ENCODE results near the gene SLC34A1. TPM values are rescaled to one million over a fixed set of nuclear protein-coding genes. Genes with fewer than 3 reads are reported as not detected.

Gene SLC34A1
- total and polyA plus RNA-seq, 4 donors = 0.23 to 1.0 (median 0.47) TPM

DNA sequence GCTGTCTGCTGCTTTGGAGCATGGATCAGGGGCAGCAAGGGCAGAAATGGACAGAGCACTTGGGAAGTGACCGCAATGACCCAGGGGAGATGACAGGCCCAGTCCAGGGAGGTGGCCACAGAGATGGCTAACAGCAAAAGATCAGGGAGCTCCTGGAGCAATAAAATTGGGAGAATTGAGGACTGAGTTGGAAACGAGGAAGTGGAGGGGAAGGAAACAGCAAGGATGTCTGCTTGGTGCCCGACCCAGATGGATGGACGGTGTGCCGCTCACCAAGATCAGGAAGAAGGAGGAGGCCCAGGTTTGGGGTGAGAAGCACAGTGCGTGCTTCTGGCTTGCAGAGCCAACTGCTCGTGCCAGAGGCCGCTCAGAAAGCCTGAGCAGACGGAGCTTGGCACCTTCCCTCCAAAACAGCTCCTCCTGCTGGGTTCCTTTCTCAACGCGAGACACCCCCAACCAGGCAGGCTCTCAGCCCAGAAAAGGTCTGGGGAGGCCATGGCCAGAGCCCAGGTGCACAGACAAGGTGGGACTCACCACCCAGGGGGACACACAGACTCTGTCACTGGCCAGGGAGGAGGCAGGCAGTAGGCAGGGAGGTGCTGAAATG is 1.7 kb upstream of the SLC34A1 start (continued):
- TF ChIP-seq RXRA (IDR thresholded peaks at IDR 0.05) = peak in 1 of 2 donors; percentile 11
- TF ChIP-seq ZBTB33 (IDR thresholded peaks at IDR 0.05) = no peak
- no peak for TF ChIP-seq JUND (IDR thresholded peaks at IDR 0.05)
- no peak for TF ChIP-seq YY1 (IDR thresholded peaks at IDR 0.05)

DNA sequence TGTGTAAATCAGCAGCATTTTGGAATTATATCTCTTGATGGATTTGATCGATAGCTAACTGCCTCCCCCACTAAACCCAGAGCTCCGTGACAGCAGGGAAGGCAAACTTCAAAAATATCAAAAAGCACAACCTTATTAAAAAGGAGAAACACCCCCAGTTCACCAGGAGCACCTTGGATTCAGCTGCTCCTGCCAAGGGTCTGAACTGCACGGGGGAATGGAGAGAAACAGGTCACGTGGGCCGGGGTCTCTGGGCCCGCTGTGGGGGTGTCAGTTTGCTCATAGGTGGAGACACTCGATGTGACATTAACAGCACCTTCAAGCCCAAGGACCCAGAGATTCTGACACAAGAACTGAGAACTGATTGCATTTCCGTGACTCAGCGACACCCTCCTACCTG is 1.1 kb upstream of the SLC34A1 start:
- Histone ChIP-seq H3K27ac (ENCODE audit: low read depth in 1 of 2, low read length in 2 of 2) (no peak overlapping the region), H3K27me3 (ENCODE audit: control insufficient read depth in 4 of 4, insufficient read depth in 4 of 4, low read length in 3 of 4) (no peaks in the 10 kb centered on the region), H3K4me1 (ENCODE audit: control insufficient read depth in 4 of 4, insufficient read depth in 4 of 4, low read length in 3 of 4) (peaks cover 4 to 28% (median 14%) of the 10 kb centered on the region in 4 donors), H3K4me3 (ENCODE audit: low read depth in 1 of 3, low read length in 3 of 3) (no peak overlapping the region), H3K9me3 (ENCODE audit: control insufficient read depth in 4 of 4, low read length in 3 of 4) (no peaks in the 10 kb centered on the region), H3K9ac (ENCODE audit: low read depth in 1 of 2, low read length in 2 of 2) (no peak overlapping the region), H3K36me3 (ENCODE audit: control insufficient read depth in 4 of 4, insufficient read depth in 3 of 4, low read depth in 1 of 4, low read length in 3 of 4) (no peaks in the 10 kb centered on the region)
- no peak for DNase-seq (ENCODE audit: low spot score)
- 94% methylated on average over 9 of the region's 9 CpGs for WGBS
- TF ChIP-seq YY1 (IDR thresholded peaks at IDR 0.05) (no peak), FOXA2 (IDR thresholded peaks at IDR 0.05) (no peak), FOXA1 (IDR thresholded peaks at IDR 0.05) (no peak), EGR1 (IDR thresholded peaks at IDR 0.05; ENCODE audit: low read depth in 2 of 2) (no peak), TAF1 (conservative IDR thresholded peaks at IDR 0.05) (no peak), JUND (IDR thresholded peaks at IDR 0.05) (no peak), NR2F2 (IDR thresholded peaks at IDR 0.05) (no peak), HNF4G (IDR thresholded peaks at IDR 0.05) (no peak), HNF4A (conservative IDR thresholded peaks at IDR 0.05) (no peak), RAD21 (IDR thresholded peaks at IDR 0.05) (no peak)
- TF ChIP-seq, protein P1, sequence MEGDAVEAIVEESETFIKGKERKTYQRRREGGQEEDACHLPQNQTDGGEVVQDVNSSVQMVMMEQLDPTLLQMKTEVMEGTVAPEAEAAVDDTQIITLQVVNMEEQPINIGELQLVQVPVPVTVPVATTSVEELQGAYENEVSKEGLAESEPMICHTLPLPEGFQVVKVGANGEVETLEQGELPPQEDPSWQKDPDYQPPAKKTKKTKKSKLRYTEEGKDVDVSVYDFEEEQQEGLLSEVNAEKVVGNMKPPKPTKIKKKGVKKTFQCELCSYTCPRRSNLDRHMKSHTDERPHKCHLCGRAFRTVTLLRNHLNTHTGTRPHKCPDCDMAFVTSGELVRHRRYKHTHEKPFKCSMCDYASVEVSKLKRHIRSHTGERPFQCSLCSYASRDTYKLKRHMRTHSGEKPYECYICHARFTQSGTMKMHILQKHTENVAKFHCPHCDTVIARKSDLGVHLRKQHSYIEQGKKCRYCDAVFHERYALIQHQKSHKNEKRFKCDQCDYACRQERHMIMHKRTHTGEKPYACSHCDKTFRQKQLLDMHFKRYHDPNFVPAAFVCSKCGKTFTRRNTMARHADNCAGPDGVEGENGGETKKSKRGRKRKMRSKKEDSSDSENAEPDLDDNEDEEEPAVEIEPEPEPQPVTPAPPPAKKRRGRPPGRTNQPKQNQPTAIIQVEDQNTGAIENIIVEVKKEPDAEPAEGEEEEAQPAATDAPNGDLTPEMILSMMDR (IDR thresholded peaks at IDR 0.05; ENCODE audit: low read depth, low read length, missing input control) = no peak
- TF ChIP-seq, protein P2, sequence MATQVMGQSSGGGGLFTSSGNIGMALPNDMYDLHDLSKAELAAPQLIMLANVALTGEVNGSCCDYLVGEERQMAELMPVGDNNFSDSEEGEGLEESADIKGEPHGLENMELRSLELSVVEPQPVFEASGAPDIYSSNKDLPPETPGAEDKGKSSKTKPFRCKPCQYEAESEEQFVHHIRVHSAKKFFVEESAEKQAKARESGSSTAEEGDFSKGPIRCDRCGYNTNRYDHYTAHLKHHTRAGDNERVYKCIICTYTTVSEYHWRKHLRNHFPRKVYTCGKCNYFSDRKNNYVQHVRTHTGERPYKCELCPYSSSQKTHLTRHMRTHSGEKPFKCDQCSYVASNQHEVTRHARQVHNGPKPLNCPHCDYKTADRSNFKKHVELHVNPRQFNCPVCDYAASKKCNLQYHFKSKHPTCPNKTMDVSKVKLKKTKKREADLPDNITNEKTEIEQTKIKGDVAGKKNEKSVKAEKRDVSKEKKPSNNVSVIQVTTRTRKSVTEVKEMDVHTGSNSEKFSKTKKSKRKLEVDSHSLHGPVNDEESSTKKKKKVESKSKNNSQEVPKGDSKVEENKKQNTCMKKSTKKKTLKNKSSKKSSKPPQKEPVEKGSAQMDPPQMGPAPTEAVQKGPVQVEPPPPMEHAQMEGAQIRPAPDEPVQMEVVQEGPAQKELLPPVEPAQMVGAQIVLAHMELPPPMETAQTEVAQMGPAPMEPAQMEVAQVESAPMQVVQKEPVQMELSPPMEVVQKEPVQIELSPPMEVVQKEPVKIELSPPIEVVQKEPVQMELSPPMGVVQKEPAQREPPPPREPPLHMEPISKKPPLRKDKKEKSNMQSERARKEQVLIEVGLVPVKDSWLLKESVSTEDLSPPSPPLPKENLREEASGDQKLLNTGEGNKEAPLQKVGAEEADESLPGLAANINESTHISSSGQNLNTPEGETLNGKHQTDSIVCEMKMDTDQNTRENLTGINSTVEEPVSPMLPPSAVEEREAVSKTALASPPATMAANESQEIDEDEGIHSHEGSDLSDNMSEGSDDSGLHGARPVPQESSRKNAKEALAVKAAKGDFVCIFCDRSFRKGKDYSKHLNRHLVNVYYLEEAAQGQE (IDR thresholded peaks at IDR 0.05) = no peak

DNA sequence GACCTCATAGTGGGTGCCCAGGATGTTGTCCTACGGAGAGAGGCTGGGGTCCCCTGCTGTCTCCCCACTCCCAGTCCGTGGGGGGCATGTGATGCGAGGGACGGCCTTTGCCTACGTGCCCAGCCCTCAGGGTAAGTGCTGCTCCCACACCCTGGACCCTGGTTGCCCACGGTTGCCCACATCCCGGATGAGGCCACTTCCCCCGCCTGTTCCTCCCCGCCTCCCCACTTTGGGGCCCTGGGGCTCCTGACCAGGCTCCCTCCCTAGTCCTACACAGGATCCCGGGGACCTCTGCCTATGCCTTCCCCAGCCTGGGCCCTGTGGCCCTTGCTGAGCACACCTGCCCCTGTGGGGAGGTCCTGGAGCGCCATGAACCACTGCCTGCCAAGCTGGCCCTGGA is 1.5 kb downstream of the SLC34A1 start:
- H3K4me3 ChIP-seq (ENCODE audit: low read depth in 1 of 3, low read length in 3 of 3) = no peak overlapping the region
- no peak for DNase-seq (ENCODE audit: low spot score)
- no peaks in the 10 kb centered on the region for H3K9me3 ChIP-seq (ENCODE audit: control insufficient read depth in 4 of 4, low read length in 3 of 4)
- no peaks in the 10 kb centered on the region for H3K36me3 ChIP-seq (ENCODE audit: control insufficient read depth in 4 of 4, insufficient read depth in 3 of 4, low read depth in 1 of 4, low read length in 3 of 4)
- H3K27me3 ChIP-seq (ENCODE audit: control insufficient read depth in 4 of 4, insufficient read depth in 4 of 4, low read length in 3 of 4) = no peaks in the 10 kb centered on the region
- H3K27ac ChIP-seq (ENCODE audit: low read depth in 1 of 2, low read length in 2 of 2) = no peak overlapping the region
- no peak overlapping the region for H3K9ac ChIP-seq (ENCODE audit: low read depth in 1 of 2, low read length in 2 of 2)
- TF ChIP-seq, protein P1 (IDR thresholded peaks at IDR 0.05; ENCODE audit: low read depth, low read length, missing input control) = no peak
- TF ChIP-seq MAX (IDR thresholded peaks at IDR 0.05) (no peak), FOXA1 (IDR thresholded peaks at IDR 0.05) (no peak), GABPA (IDR thresholded peaks at IDR 0.05 in 1 of 2, conservative IDR thresholded peaks at IDR 0.05 in 1 of 2) (no peak), FOXA2 (IDR thresholded peaks at IDR 0.05) (no peak), RAD21 (IDR thresholded peaks at IDR 0.05) (no peak), TAF1 (conservative IDR thresholded peaks at IDR 0.05) (no peak), SP1 (IDR thresholded peaks at IDR 0.05) (no peak), YY1 (IDR thresholded peaks at IDR 0.05) (no peak)
- WGBS = 76% methylated on average over 11 of the region's 11 CpGs
- peaks cover 0 to 11% (median 6%) of the 10 kb centered on the region in 4 donors for H3K4me1 ChIP-seq (ENCODE audit: control insufficient read depth in 4 of 4, insufficient read depth in 4 of 4, low read length in 3 of 4)
